ENCODE results near the gene EGFR. TPM values are rescaled to one million over a fixed set of nuclear protein-coding genes. Genes with fewer than 3 reads are reported as not detected.

The EGFR gene
- polyA plus RNA-seq, 1 donor from 2014 or later: 0.22 TPM

DNA sequence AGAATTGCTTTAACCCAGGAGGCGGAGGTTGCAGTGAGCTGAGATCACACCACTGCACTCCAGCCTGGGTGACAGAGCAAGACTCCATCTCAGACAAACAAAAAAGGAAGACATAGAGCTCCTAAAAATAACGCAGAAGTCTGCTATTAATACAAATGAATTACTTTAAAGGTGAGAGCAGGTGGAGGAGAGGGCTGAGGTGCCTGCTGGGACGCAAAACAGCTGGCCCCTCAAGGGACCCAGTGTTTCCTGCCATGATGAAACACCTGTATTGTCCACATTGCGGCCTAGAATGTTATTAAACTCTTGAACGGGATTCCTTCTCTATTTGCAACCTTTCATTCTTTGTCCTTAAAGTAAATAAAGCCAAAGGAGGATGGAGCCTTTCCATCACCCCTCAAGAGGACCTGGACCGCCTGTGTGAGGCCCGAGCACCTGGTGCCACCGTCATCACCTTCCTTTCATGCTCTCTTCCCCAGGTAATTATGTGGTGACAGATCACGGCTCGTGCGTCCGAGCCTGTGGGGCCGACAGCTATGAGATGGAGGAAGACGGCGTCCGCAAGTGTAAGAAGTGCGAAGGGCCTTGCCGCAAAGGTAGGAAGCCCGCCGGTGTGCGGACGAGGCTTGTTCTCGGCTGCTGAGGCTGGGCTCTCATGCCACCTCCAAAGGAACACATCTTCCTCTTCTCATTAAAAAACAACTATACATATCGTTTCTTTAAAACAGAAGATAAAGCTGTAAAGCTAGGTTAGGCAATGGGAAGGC, 136.7 kb downstream of the EGFR start:
- Histone ChIP-seq H3K9me3 (ENCODE audit: low read length) (no peaks in the 10 kb centered on the region), H3K9ac (ENCODE audit: low read length) (no peak overlapping the region), H3K27ac (ENCODE audit: low read length) (no peak overlapping the region), H3K79me2 (replicated peaks; ENCODE audit: insufficient read depth, low read length) (no peaks in the 10 kb centered on the region), H4K20me1 (ENCODE audit: insufficient read depth) (no peaks in the 10 kb centered on the region), H3K9me2 (ENCODE audit: insufficient read depth, low read length) (no peaks in the 10 kb centered on the region), H3K4me2 (ENCODE audit: low read length) (no peak overlapping the region), H3K36me3 (ENCODE audit: insufficient read depth, low read length) (no peaks in the 10 kb centered on the region), H3F3A (ENCODE audit: insufficient read depth, low read length, poor library complexity, severe bottlenecking) (no peaks in the 10 kb centered on the region), H3K27me3 (ENCODE audit: insufficient read depth, low read depth, low read length) (no peaks in the 10 kb centered on the region), H3K4me3 (ENCODE audit: low read length) (no peak overlapping the region), H2AFZ (ENCODE audit: low read depth, low read length) (no peak overlapping the region)
- TF ChIP-seq RAD21 (conservative IDR thresholded peaks at IDR 0.05) (no peak), EZH2 (IDR thresholded peaks at IDR 0.05; ENCODE audit: borderline replicate concordance, insufficient read depth, low read length, poor library complexity, severe bottlenecking) (no peak), POLR2AphosphoS5 (IDR thresholded peaks at IDR 0.05) (no peak), EP300 (conservative IDR thresholded peaks at IDR 0.05; ENCODE audit: poor library complexity, severe bottlenecking) (no peak), SMC3 (conservative IDR thresholded peaks at IDR 0.05; ENCODE audit: poor library complexity) (no peak), TAF1 (IDR thresholded peaks at IDR 0.05; ENCODE audit: low read depth) (no peak), MXI1 (conservative IDR thresholded peaks at IDR 0.05; ENCODE audit: poor library complexity, severe bottlenecking) (no peak)
- TF ChIP-seq, protein P1, sequence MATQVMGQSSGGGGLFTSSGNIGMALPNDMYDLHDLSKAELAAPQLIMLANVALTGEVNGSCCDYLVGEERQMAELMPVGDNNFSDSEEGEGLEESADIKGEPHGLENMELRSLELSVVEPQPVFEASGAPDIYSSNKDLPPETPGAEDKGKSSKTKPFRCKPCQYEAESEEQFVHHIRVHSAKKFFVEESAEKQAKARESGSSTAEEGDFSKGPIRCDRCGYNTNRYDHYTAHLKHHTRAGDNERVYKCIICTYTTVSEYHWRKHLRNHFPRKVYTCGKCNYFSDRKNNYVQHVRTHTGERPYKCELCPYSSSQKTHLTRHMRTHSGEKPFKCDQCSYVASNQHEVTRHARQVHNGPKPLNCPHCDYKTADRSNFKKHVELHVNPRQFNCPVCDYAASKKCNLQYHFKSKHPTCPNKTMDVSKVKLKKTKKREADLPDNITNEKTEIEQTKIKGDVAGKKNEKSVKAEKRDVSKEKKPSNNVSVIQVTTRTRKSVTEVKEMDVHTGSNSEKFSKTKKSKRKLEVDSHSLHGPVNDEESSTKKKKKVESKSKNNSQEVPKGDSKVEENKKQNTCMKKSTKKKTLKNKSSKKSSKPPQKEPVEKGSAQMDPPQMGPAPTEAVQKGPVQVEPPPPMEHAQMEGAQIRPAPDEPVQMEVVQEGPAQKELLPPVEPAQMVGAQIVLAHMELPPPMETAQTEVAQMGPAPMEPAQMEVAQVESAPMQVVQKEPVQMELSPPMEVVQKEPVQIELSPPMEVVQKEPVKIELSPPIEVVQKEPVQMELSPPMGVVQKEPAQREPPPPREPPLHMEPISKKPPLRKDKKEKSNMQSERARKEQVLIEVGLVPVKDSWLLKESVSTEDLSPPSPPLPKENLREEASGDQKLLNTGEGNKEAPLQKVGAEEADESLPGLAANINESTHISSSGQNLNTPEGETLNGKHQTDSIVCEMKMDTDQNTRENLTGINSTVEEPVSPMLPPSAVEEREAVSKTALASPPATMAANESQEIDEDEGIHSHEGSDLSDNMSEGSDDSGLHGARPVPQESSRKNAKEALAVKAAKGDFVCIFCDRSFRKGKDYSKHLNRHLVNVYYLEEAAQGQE (IDR thresholded peaks at IDR 0.05; ENCODE audit: borderline replicate concordance): no peak
- TF ChIP-seq, protein P2, sequence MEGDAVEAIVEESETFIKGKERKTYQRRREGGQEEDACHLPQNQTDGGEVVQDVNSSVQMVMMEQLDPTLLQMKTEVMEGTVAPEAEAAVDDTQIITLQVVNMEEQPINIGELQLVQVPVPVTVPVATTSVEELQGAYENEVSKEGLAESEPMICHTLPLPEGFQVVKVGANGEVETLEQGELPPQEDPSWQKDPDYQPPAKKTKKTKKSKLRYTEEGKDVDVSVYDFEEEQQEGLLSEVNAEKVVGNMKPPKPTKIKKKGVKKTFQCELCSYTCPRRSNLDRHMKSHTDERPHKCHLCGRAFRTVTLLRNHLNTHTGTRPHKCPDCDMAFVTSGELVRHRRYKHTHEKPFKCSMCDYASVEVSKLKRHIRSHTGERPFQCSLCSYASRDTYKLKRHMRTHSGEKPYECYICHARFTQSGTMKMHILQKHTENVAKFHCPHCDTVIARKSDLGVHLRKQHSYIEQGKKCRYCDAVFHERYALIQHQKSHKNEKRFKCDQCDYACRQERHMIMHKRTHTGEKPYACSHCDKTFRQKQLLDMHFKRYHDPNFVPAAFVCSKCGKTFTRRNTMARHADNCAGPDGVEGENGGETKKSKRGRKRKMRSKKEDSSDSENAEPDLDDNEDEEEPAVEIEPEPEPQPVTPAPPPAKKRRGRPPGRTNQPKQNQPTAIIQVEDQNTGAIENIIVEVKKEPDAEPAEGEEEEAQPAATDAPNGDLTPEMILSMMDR (IDR thresholded peaks at IDR 0.05; ENCODE audit: poor library complexity, severe bottlenecking): no peak

DNA sequence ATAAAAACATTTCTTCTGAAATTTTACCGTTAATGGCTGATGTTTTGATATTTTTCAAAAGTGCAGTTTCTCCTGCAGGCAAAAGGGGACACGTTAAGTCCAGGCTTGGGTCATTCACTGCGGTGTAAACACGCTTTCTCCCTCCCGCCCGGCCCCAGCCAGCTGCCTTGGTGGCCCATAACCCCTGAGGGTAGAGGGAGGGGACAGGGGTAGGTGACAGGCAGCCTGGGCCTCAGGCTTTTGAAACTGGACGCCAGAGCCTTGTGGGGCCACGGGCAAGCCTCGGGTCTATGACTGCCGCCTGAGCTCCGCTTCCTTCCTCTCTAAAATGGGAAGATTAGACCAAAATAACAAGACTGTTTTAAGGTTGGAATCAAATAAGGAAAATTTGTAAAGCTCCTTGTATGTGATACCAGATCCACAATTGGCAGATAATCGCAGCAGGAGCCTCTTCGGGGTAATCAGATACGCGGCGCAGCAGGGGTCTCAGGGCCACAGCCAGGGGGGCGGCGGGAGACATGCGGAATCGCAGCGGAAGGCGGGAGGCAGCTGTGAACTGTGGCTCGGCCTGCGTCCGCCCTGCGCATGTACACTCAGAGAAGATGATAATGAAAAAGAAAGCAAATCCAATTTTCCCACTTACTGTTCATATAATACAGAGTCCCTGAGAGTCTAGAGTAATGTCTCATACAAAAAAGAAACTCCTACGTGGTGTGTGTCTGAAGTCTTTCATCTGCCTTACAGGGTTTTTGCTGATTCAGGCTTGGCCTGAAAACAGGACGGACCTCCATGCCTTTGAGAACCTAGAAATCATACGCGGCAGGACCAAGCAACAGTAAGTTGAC, 138.3 kb downstream of the EGFR start:
- no peak overlapping the region for H3K4me3 ChIP-seq (ENCODE audit: low read length)
- H3K27me3 ChIP-seq (ENCODE audit: insufficient read depth, low read depth, low read length): no peaks in the 10 kb centered on the region
- H3K36me3 ChIP-seq (ENCODE audit: insufficient read depth, low read length): no peaks in the 10 kb centered on the region
- no peak overlapping the region for H3K4me2 ChIP-seq (ENCODE audit: low read length)
- no peak for TF ChIP-seq EP300 (conservative IDR thresholded peaks at IDR 0.05; ENCODE audit: poor library complexity, severe bottlenecking)
- no peak for TF ChIP-seq SMC3 (conservative IDR thresholded peaks at IDR 0.05; ENCODE audit: poor library complexity)
- TF ChIP-seq MXI1 (conservative IDR thresholded peaks at IDR 0.05; ENCODE audit: poor library complexity, severe bottlenecking): no peak
- TF ChIP-seq, protein P1 (IDR thresholded peaks at IDR 0.05; ENCODE audit: borderline replicate concordance): no peak
- no peak for TF ChIP-seq RAD21 (conservative IDR thresholded peaks at IDR 0.05)
- no peak for TF ChIP-seq TAF1 (IDR thresholded peaks at IDR 0.05; ENCODE audit: low read depth)
- TF ChIP-seq, protein P2 (IDR thresholded peaks at IDR 0.05; ENCODE audit: poor library complexity, severe bottlenecking): no peak
- H4K20me1 ChIP-seq (ENCODE audit: insufficient read depth): no peaks in the 10 kb centered on the region
- H3F3A ChIP-seq (ENCODE audit: insufficient read depth, low read length, poor library complexity, severe bottlenecking): no peaks in the 10 kb centered on the region
- H2AFZ ChIP-seq (ENCODE audit: low read depth, low read length): no peak overlapping the region
- no peak overlapping the region for H3K9ac ChIP-seq (ENCODE audit: low read length)
- no peaks in the 10 kb centered on the region for H3K79me2 ChIP-seq (replicated peaks; ENCODE audit: insufficient read depth, low read length)
- no peaks in the 10 kb centered on the region for H3K9me2 ChIP-seq (ENCODE audit: insufficient read depth, low read length)
- H3K27ac ChIP-seq (ENCODE audit: low read length): no peak overlapping the region
- H3K9me3 ChIP-seq (ENCODE audit: low read length): no peaks in the 10 kb centered on the region

All from neural cell (in vitro differentiated cells).